GM13976 (cell line): ENCODE data around the gene EXOC6.

ENCODE experiments used
- DNase-seq: peaks from one replicate; pipeline ENCODE4 v3.0.0; 2012; ENCODE audit warnings: low spot score
- CTCF ChIP-seq: IDR thresholded peaks from 2 replicates; pipeline ENCODE4 v1.5.1; 2012; ENCODE audit warnings: borderline replicate concordance, mild to moderate bottlenecking; ENCODE audit not compliant: insufficient read depth; ENCODE audit errors: extremely low read depth, missing control alignments, control extremely low read depth
- in situ Hi-C: fragments of 300-500 bp; cut with MboI; formaldehyde crosslinking; loops from one replicate; pipeline ENCODE4 v1.12.0; 2022; ENCODE audit warnings: low sequenced_read_pairs, mixed read lengths, inconsistent platforms; ENCODE audit not compliant: unreplicated experiment

The EXOC6 gene

GRCh38 chr10:93015722-93016121 lies 167.4 kb downstream of the EXOC6 start:
- in situ Hi-C loops: no loop called here
- DNase-seq: no peak
- no peak for TF ChIP-seq CTCF

- no peak for TF ChIP-seq CTCF
- in situ Hi-C loops: no loop called here
- no peak for DNase-seq
These were observed 174.8 kb downstream of the EXOC6 start for GRCh38 chr10:93023013-93023650.

- in situ Hi-C loops: no loop called here
- no peak for DNase-seq
- TF ChIP-seq CTCF: no peak
These were observed 177.8 kb downstream of the EXOC6 start for GRCh38 chr10:93026072-93026471.

GRCh38 chr10:93027508-93027907 lies 179.2 kb downstream of the EXOC6 start:
- DNase-seq: no peak
- in situ Hi-C loops: no loop called here
- no peak for TF ChIP-seq CTCF

- in situ Hi-C loops: no loop called here
- no peak for TF ChIP-seq CTCF
- no peak for DNase-seq
These were observed 180.6 kb downstream of the EXOC6 start for GRCh38 chr10:93028883-93029282.

GRCh38 chr10:93030409-93030808 lies 182.1 kb downstream of the EXOC6 start:
- no peak for DNase-seq
- no peak for TF ChIP-seq CTCF
- in situ Hi-C loops: no loop called here

- DNase-seq: no peak
- in situ Hi-C loops: no loop called here
- TF ChIP-seq CTCF: no peak
These were observed 183.9 kb downstream of the EXOC6 start for GRCh38 chr10:93032105-93032808.
